Astrocyte (in vitro differentiated cells and primary cell): ENCODE data around the gene PDAP1.

Source experiments
- EZH2 ChIP-seq: IDR thresholded peaks from 2 replicates; pipeline ENCODE4 v1.6.1; 2012; ENCODE audit warnings: mild to moderate bottlenecking, low read length, inconsistent platforms; ENCODE audit not compliant: insufficient read depth
- TF ChIP-seq, protein P1 (sequence below): IDR thresholded peaks from 2 replicates; pipeline ENCODE4 v1.5.1; 2011; ENCODE audit warnings: low read depth, mild to moderate bottlenecking, inconsistent platforms, low read length, moderate library complexity; ENCODE audit not compliant: insufficient read depth

DNA sequence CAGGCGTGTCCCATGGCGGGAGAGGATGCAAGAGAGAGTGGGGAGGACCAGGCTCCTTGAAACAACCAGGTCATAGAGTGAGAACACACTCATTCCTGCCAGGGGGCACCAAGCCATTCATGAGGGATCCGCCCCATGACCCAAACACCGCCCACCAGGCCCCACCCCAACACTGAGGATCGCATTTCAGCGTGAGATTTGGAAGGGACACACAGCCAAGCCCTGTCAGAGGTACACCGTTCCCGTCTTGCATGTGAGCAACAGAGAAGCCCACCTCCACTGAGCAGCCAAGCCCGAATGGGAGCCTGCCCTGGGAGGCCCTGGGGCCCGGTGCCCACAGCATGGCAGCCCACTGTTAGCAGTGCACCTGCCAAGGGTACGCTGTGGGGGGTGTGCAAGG lies 41.8 kb downstream of the PDAP1 start:
- TF ChIP-seq, protein P1, sequence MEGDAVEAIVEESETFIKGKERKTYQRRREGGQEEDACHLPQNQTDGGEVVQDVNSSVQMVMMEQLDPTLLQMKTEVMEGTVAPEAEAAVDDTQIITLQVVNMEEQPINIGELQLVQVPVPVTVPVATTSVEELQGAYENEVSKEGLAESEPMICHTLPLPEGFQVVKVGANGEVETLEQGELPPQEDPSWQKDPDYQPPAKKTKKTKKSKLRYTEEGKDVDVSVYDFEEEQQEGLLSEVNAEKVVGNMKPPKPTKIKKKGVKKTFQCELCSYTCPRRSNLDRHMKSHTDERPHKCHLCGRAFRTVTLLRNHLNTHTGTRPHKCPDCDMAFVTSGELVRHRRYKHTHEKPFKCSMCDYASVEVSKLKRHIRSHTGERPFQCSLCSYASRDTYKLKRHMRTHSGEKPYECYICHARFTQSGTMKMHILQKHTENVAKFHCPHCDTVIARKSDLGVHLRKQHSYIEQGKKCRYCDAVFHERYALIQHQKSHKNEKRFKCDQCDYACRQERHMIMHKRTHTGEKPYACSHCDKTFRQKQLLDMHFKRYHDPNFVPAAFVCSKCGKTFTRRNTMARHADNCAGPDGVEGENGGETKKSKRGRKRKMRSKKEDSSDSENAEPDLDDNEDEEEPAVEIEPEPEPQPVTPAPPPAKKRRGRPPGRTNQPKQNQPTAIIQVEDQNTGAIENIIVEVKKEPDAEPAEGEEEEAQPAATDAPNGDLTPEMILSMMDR: no peak
- no peak for TF ChIP-seq EZH2
